ENCODE data around the gene FAM156A. TPM values are rescaled to one million over a fixed set of nuclear protein-coding genes. Genes with fewer than 3 reads are reported as not detected.
A peak's percentile ranks its signal among the peaks of the same experiment; 100 is the strongest.
"Not testable (repeated sequence)": the region's sequence is repeated elsewhere in the genome, so short reads cannot be mapped to it uniquely, and the experiment has no call there.

FAM156A gene
- 15.3 and 18.2 TPM in 2 replicates for total RNA-seq
- polyA plus RNA-seq, result 11.3 and 16.1 TPM in 2 replicates
- polyA plus RNA-seq (2011; cell fraction: cytosol; rRNA removed), result 10.5 and 11.2 TPM in 2 replicates
- polyA plus RNA-seq (2011; cell fraction: nucleus; rRNA removed), result 91.0 and 130 TPM in 2 replicates
- 14.5 and 24.0 TPM in 2 replicates for polyA plus RNA-seq (2012)
- 14.7 and 19.4 TPM in 2 replicates for polyA minus RNA-seq
- polyA minus RNA-seq (2011; cell fraction: cytosol; rRNA and poly(A)+ RNA removed), result 4.3 TPM
- 13.6 and 14.4 TPM in 2 replicates for polyA minus RNA-seq (2011; cell fraction: nucleus; rRNA and poly(A)+ RNA removed)
- percentile 40 among the genes with signal in this experiment for Bru-seq, nascent RNA
- percentile 60 among the genes with signal in this experiment for BruChase-seq, experiment 1, labeled RNA remaining after a 6-hour chase
- percentile 48 among the genes with signal in this experiment for BruChase-seq, experiment 2, labeled RNA remaining after a 2-hour chase
- long read RNA-seq, transcript FAM156A-221 (3 exons, 3,757 nt), result major isoform, 21 of 67 reads
- long read RNA-seq, transcript FAM156A-201 (4 exons, 2,942 nt), result minor isoform, 5 of 67 reads
- long read RNA-seq, partial matches to known transcripts, result 3 of 67 reads
- long read RNA-seq, other reads (novel, unspliced or antisense), result 35 of 67 reads

GRCh38 chrX:52958113-52958959 lies at the start of gene FAM156A:
Gene FAM156A (minus strand): TSS chrX:52958518. CDS start chrX:52948588, 9,930 bp downstream.
- H3K36me3 ChIP-seq (ENCODE audit: control insufficient read depth in 2 of 2, extremely low read depth in 1 of 2, insufficient read depth in 2 of 2, low read length in 2 of 2); H3K79me2 ChIP-seq (ENCODE audit: control insufficient read depth, insufficient read depth, low read length); POLR2A ChIA-PET; BruUV-seq (replicated peaks); dilution Hi-C loops (cut with MboI; ENCODE audit: extremely low pct_ligation_motif_present, low sequenced_read_pairs); H3K4me2 ChIP-seq (ENCODE audit: insufficient read depth, low read length); H3K27ac ChIP-seq (ENCODE audit: insufficient read depth, low read depth, low read length); H3K27me3 ChIP-seq (ENCODE audit: control insufficient read depth in 2 of 2, insufficient read depth in 2 of 2, low read length in 2 of 2); CTCF ChIA-PET; intact Hi-C loops (cut with micrococcal nuclease); H3K9me3 ChIP-seq (replicated peaks; ENCODE audit: control insufficient read depth, insufficient read depth, low read length); H2AFZ ChIP-seq (ENCODE audit: low read depth, low read length); H3K4me1 ChIP-seq (ENCODE audit: control insufficient read depth, extremely low read depth, insufficient read depth, low read length); FAIRE-seq; H3K9ac ChIP-seq (replicated peaks; ENCODE audit: extremely low read depth, insufficient read depth, low read length); DNase-seq (ENCODE audit: low read depth, low spot score); H4K20me1 ChIP-seq (replicated peaks; ENCODE audit: control insufficient read depth, extremely low read depth, insufficient read depth, low read length); H3K4me3 ChIP-seq (replicated peaks in 1 of 3; ENCODE audit: insufficient read depth in 1 of 3, low read depth in 1 of 3, low read length in 3 of 3); H3K9me1 ChIP-seq (replicated peaks; ENCODE audit: control insufficient read depth, extremely low read depth, insufficient read depth, low read length): not testable (repeated sequence)

GRCh38 chrX:53005327-53005726 lies 47.0 kb upstream of the FAM156A start:
- no TSS peak for BruUV-seq (replicated peaks)
- no peak for DNase-seq (ENCODE audit: low read depth, low spot score)
- H3K27ac ChIP-seq (ENCODE audit: insufficient read depth, low read depth, low read length), result no peak overlapping the region
- no peak overlapping the region for H3K9ac ChIP-seq (replicated peaks; ENCODE audit: extremely low read depth, insufficient read depth, low read length)
- no peaks in the 10 kb centered on the region for H3K9me1 ChIP-seq (replicated peaks; ENCODE audit: control insufficient read depth, extremely low read depth, insufficient read depth, low read length)
- ChIA-PET CTCF (no interaction called here), POLR2A (no interaction called here)
- H3K4me3 ChIP-seq (replicated peaks in 1 of 3; ENCODE audit: insufficient read depth in 1 of 3, low read depth in 1 of 3, low read length in 3 of 3), result no peak overlapping the region
- FAIRE-seq, result no peak
- no peak overlapping the region for H2AFZ ChIP-seq (ENCODE audit: low read depth, low read length)
- dilution Hi-C loops (cut with MboI; ENCODE audit: extremely low pct_ligation_motif_present, low sequenced_read_pairs) (no loop called here), intact Hi-C loops (cut with micrococcal nuclease) (no loop called here)
- H3K4me1 ChIP-seq (ENCODE audit: control insufficient read depth, extremely low read depth, insufficient read depth, low read length), result no peaks in the 10 kb centered on the region
- H4K20me1 ChIP-seq (replicated peaks; ENCODE audit: control insufficient read depth, extremely low read depth, insufficient read depth, low read length), result no peaks in the 10 kb centered on the region
- no peak overlapping the region for H3K4me2 ChIP-seq (ENCODE audit: insufficient read depth, low read length)
- no peaks in the 10 kb centered on the region for H3K79me2 ChIP-seq (ENCODE audit: control insufficient read depth, insufficient read depth, low read length)
- TF ChIP-seq GATA2 (IDR thresholded peaks at IDR 0.05; ENCODE audit: insufficient read depth, insufficient read length, low read depth, low read length) (no peak), POLR2AphosphoS5 (IDR thresholded peaks at IDR 0.05; ENCODE audit: insufficient read depth, low read depth, low read length) (no peak), FOS (IDR thresholded peaks at IDR 0.05; ENCODE audit: borderline replicate concordance, insufficient read depth, low read length) (no peak), CTCF (IDR thresholded peaks at IDR 0.05; ENCODE audit: extremely low read depth in 1 of 2, insufficient read depth in 1 of 2, low read depth in 1 of 2, low read length in 2 of 2) (no peak), EZH2 (IDR thresholded peaks at IDR 0.05; ENCODE audit: borderline replicate concordance, low read depth, low read length, severe bottlenecking) (no peak), MAX (IDR thresholded peaks at IDR 0.05; ENCODE audit: insufficient read depth, insufficient read length) (no peak), MYC (IDR thresholded peaks at IDR 0.05; ENCODE audit: low read depth, low read length) (no peak), JUN (IDR thresholded peaks at IDR 0.05; ENCODE audit: borderline replicate concordance, insufficient read depth, insufficient read length, low read depth) (no peak), POLR2A (IDR thresholded peaks at IDR 0.05; ENCODE audit: low read depth, low read length) (no peak)
- H3K27me3 ChIP-seq (ENCODE audit: control insufficient read depth in 2 of 2, insufficient read depth in 2 of 2, low read length in 2 of 2), result peaks cover 3 to 9% of the 10 kb centered on the region in 2 experiments
- H3K36me3 ChIP-seq (ENCODE audit: control insufficient read depth in 2 of 2, extremely low read depth in 1 of 2, insufficient read depth in 2 of 2, low read length in 2 of 2), result no peaks in the 10 kb centered on the region
- H3K9me3 ChIP-seq (replicated peaks; ENCODE audit: control insufficient read depth, insufficient read depth, low read length), result no peaks in the 10 kb centered on the region
